Activated CD4-positive, alpha-beta T cell treated with anti-CD3 and anti-CD28 coated beads, Interleukin-2, Interleukin-4, amounts not matched to agents 100 ng/mL and 50 ng/mL, durations not matched to agents 16 hours and 8 hours (primary cell): ENCODE results near the gene TSC1.

Experiments
- DNase-seq: peaks from one replicate; pipeline ENCODE4 v3.0.0-alpha.2; 2020; ENCODE audit warnings: low spot score

TSC1 gene

DNA sequence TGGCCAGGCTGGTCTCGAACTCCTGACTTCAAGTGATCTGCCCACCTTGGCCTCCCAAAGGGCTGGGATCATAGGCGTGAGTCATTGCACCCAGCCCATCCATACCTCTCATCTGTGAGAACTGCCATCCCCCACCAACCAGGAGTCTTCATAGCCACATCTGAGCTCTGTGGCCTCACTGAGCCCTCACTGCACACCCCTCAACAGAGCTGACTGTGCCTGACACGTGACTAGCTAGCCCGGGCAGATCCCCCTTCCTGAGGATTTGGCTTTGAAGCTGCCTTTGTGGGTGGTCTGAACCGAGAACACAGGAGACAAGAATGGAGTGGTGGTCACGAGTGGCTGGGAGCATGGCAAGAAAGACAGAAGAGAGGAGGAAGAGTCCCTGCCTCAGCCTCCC lies 81.9 kb downstream of the TSC1 start:
- DNase-seq, result no peak

DNA sequence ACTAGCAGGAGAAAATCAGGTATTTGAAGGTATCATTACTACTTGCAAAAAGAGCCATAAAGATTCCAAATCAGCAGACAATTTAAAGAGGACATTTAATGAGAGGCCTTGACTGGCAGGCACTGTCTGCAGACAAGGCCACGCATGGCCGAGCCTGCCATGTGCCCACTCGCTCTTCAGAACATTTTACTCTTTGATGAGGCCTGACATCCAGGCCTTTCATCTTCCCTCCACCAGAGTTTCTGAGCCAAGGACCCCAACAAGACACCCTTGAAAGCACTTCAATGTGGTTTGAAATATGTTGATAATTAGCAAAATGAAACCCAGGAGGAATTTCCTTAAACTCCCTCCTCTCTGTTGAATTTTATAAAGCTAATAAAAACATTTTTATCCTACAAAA lies 82.8 kb downstream of the TSC1 start:
- DNase-seq, result no peak

DNA sequence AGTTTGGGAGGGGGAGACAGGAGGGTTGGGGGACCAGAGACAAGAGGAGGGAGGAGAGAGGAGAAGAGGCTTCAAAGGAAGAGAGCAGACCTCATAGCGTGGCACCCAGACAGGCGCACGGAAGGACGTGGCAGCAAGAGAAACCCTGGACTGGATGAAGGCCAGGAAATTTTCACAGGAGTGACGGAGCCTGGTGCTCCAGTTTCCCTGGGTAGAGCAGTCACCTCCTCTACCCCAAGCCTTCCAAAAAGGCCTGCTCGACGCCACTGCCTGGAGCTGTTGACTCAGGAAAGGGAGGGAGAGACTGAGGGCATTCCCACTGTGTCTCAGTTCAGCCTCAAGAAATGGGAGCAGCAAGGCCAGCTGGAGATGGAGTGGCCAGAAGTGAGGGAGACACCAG lies 85.7 kb downstream of the TSC1 start:
- no peak for DNase-seq

DNA sequence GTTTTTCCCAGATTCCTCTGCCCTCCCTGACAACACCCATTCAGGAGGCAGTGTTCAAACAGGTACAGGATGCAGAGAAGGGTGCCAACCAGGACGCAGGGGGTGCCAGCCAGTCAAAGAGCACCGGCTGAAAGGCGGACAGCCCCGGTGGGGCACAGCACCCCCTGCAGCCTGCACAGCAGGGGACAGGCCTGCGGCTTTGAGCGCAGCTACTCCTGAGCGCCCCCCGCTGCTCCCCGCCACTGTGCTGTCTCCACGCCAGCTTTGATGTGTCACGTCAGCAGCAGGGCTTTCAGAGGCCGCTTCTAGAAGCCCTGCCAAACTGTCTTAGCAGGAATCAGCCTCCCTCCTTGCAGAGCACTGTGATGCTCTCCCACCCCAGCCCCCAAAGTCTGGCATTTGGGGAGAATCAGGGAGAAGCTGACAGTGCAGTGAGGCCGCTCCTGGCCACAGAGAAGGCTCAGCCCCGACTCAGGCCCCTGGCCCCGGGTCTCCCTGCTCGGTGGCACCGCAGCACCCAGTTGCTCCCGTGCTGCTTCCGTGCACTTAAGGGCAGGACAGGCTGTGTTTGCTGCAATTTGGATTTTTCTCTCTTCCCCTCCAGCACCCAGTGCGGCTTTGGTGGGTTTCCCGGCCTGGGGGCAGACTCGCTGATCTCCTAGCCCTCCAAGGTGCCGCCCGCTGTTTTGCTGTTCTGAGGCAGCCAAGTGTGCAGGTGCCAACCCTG lies 86.6 kb downstream of the TSC1 start:
- DNase-seq, result no peak

DNA sequence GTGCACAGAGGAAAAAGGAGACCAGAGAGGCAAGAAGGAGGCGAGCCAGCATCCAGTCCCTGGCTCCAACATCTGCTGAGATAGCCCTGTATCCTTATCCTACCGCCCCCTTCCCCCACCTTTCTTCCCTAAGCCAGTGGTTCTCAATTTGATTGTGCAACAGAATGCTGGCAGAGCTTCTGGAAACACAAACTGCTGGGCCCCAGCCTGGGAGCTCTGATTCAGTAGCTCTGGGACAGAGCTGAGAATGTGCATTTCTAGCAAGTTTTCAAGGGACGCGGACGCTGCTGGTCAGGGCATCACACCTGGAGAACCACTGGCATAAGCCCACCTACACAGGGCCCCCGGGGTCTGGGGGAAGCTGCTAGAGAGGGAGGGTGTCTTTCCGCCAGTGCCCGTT lies 87.4 kb downstream of the TSC1 start:
- DNase-seq, result no peak

DNA sequence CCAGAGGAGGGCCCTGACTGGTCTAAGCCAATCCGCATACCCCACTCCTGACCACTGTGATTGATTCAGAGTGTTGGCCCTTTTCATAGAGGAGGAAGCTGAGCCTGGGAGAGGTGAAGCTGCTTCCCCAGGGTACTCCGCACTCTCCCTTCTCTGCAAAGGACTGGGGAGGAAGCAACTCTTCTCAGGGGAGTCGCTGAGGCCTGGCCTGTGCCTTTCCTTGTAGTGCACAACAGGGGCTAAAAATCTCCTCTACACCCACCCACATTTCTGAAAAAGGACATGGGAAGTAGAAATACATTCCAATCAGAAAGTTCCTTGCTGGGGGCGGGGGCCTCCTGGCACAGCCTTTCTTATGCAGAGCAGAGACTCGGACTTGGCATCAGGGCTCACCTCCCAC lies 88.5 kb downstream of the TSC1 start:
- no peak for DNase-seq

DNA sequence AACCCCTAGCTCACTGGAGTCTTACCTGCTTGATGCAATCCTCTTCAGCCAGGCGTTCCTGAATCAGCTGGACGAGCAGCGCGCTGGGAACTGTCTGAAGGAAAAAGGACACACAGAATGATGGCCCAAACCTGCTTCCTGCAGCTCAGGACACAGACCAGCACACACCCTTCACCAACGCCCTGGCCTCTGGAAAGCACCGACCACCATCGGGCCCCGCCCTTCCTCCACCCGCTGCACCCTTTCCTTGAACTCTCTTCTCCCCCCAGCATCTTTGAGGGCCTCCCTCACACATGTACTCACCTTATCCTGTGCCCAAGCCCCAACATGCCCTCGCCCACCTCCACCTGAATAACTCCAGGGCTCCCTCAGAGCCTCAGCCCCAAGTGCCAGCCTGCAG lies 89.6 kb downstream of the TSC1 start:
- no peak for DNase-seq

DNA sequence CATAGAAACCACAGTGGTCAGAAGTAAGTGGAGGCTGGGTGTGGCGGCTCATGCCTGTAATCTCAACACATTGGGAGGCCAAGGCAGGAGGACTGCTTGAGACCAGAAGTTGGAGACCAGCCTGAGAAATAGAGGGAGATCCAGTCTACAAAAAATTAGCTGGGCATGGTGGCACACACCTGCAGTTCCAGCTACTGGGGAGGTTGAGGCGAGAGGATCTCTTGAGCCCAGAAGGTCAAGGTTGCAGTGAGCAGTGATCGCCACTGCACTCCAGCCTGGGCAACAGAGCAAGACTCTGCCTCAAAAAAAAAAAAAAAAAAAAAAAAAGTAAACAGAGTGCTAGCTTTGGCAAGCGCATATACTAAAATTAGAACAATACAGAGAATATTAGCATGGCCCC lies 90.9 kb downstream of the TSC1 start:
- no peak for DNase-seq

DNA sequence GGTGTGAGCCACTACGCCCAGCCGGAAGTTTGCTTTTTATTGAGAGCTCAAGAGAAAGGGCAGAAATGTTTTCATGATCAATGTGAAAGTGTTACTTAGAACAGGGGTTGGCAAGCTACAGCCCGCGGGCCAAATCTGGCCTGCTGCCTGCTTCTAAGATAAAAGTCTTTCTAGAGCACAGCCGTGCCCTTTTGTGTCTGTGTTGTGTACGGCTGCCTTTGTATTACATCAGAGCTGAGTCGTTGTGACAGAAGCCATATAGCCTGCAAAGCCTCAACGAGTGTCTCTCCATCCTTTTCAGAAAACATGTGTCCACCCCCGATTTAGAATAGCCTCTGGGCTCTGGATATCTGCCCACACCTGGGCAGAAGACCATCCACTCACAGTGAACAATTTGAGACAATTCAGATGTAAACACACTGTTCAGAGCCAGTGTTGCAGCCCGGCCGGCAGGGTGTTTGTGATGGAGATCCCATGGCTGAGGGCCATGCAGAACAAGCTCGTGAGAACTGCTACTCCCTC lies 95.2 kb downstream of the TSC1 start:
- no peak for DNase-seq

DNA sequence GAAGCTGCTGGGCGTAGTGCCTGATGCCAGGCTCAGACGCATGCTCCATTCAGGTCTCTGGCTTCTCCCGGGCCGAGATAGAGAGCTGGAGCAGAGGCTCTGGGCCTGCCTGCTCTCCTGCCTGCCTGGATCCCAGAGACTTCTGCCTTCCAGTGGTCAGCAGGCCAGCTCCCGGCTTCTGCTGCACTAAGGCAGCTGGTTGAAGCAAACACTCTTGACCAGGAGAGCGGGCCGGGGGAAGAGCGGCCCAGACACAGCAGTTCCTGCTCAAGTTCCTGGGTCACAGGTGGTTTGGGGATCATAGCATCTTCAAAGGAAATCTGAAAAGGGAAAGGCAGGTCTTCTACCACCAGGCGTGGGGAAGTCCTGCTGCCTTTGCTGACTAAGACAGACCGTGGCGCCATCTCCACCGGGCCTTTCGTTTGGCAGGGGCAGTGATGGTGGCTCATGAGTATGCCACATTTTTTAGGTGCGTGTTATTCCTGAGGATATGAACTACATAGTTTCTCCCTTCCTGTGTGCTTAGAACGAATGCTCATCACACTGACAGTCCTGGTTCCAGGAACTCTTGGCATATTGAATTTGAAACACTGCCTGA lies 97.4 kb downstream of the TSC1 start:
- no peak for DNase-seq

DNA sequence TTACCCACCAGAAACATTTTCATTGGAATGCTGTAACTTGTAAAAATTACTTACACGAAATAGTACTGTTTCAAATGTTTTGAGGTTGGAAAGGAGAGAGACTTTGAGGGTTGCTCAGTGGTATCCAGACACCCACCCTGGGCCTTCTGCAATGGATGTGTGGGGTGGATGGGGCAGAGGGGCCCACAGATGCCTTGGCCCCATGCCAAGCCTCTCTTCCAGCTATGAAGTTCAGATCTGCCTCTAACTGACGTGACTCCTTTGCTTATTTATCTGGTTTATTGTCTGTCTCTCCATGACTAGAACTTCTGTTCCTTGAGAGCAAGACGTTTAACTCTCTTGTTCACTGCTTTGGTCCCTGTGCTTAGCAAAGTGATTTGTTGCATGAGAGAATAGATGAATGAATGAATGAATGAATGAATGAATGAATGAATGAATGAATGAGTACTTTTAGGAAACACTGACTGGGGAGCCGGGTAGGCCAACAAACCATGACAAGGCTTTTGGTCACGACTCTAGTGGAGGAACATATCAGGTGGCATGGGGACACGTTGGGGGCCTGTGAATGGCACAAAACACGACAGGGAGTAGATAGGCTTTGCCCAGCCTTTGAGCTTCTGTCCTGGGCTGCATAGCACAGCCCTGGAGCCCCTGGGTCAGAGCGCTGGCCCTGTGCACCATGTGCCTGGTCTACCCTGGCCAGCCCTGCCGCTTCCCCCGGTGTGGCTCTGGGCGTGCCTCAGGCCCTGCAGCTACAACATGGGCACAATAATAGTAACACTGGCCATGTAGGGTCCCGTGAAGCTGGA lies 98.1 kb downstream of the TSC1 start:
- DNase-seq, result no peak

DNA sequence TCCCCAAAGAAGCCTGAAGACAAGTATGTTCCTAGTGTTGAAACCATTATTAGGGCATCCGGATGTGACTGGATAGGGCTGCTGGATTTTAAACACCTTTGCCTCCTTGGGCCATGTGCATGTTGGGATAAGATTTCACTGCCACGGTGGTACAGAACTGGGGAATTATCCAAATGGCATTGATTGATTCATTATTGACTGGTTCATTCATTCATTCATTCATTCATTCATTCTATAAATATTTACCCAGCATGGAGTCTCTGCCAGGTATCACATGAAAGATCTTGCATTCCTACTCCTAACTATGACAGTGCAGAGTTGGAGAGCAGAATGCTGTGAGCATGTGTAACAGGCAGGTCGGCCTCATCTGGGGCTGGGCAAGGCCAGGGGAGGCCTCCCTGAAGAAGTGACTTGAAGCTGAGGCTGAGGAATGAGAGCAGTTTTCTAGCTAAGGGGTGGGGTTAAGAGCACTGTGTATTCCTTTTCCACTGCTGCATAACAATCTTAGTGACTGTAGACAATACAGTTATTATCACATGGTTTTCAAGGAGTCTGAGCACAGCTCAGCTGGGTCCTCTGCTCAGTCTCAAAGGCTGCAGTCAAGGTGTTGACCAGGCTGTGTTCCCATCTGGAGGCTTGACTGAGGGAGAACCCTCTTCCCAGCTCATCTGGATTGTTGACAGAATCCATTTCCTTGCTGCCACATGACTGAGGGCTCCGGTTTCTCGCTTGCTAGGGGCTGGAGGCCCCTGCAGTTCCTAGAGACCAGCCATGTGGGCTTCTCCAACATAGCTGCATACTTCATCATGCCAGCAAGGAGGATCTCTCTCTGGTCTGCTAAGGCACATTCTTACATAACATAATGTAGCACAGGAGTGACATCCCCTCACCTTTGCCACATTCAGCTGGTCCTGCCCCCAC lies 102.0 kb downstream of the TSC1 start:
- DNase-seq, result no peak
